HG02759 (cell line): Measurements from ENCODE around the gene CHST10.
"Not testable (repeated sequence)": the region's sequence is repeated elsewhere in the genome, so short reads cannot be mapped to it uniquely, and the experiment has no call there.

Source experiments
- ATAC-seq: cut with Tn5 transposase; IDR thresholded peaks from one replicate; pipeline ENCODE4 v1.9.1; 2021; ENCODE audit warnings: mild to moderate bottlenecking, moderate library complexity; ENCODE audit not compliant: unreplicated experiment

The CHST10 gene, protein sequence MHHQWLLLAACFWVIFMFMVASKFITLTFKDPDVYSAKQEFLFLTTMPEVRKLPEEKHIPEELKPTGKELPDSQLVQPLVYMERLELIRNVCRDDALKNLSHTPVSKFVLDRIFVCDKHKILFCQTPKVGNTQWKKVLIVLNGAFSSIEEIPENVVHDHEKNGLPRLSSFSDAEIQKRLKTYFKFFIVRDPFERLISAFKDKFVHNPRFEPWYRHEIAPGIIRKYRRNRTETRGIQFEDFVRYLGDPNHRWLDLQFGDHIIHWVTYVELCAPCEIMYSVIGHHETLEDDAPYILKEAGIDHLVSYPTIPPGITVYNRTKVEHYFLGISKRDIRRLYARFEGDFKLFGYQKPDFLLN

DNA sequence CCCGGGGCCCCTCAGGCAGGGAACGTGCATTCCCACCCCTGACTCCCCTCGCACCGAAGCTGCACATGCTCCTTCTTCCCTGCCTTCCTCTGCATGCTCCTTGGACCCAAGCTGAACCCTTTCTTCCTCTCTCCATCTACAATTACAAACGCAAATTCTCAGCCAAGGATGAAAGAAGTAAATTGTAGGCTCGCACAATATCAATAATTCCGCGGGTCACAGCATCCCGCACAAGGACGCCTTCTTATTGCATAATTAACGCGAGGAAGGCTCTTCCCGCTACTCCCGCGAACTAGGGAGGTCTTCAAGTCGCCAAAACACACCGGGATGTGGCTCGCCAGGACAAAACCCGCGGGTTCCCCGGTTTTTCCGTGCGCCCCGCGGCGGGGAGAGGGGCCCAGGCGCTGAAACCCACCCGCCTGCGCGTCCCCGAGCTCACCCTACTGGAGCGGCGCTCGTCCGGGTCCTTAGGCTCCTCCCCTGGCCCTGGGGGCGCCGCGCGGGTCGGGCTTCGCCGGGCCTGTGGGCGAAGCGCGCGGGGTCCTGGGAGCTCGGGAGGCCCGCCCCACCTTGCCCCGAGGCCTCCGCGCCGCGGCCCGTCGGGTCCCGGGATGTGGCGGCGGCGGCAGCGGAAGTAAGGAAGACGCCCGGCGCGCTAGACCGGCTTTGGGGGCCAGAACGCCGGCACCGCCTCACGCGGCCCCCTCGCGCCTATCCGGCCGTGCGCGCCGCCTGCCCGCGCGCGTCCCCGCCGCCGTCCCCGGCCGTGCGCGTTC lies at the start of gene CHST10:
Gene CHST10 (minus strand): TSS at position 734 of the 776 bp plus-strand sequence. CDS start 10,993 bp downstream, outside the sequence.
- ATAC-seq, result peak; percentile 93

DNA sequence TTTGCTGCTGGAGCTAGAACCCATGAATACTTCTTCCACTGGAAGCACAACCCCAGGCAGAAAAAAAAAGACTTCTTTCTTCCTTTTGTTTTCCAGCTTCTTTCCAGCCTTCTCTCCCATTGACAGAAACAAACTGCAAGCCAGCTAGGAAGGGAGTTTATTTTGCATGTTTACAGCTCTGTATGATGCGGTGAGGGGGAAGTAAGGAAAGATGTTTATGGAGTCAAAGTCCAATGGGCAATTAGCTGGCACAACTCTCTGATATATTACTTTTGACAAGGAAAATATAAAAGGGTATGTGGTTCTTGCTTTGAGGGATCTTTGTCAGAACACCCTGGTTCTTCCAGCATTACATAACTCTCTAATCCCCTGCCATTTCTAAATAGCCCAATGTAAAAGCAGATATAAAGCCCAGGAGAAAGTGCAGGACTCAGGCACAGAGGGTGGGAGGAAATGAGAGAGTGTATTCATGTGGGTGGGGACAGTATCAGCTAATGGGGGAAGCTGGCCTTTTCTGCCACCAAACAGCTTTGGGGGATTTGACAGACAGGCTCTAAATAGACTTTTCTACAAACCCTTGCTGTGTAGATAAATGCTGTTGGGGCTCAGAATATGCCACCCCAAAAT lies 43.5 kb upstream of the CHST10 start:
- no peak for ATAC-seq

DNA sequence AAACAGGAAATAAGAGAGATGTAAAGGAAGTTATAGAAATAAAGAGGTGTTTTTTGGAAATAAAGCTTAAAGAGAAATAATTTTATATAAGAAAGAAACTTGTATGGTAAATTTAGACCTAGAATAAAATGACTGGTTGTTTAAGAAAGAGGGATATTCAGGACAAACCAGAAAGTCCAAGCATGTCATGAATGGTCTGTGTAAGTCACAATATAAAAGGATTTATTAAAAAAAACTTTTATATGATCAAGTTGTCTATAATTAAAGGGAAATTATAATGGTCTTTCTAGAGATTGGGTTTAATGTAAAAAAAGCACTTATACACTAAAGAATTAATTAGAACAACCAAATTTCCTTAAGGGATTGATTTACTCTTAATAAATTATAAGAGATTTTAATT lies 38.9 kb upstream of the CHST10 start:
- not testable (repeated sequence) for ATAC-seq

DNA sequence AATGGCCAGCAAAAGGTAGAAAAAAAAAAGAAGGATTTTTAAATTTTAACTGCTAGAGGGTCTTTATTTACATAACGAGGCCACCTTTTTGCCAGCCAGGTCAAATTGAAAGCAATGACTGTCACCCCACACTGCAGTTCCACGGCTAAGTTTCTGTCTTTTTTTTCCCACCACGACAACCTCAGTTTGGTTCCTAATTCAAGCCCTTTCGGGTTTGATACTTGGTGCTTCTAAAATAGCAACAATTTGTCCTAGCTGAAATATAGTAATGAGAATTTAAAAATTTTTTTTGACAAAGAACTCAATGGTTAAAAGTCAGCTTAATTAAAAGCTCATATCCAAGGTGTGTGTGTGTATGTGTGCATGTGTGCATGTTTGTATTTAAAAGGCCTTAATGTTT lies 36.4 kb upstream of the CHST10 start:
- ATAC-seq, result no peak

DNA sequence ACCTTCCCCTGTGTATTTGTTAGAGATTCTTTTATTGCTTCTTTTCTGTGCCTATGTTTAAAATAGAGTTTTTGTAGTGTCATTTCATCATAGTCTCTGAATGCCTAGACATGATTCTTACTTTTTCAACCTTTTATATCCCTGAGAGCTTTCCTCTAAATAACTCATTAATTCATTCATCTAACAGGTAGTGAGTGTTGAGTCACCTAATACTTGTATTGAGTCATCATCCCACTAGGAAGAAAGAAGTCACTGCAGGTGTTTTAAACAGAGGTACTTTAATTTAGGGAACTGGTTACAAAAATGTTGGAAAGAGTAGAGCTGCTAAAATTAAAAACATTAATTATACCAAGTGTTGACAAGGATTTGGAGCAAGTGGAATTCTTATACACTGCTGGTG lies 34.3 kb upstream of the CHST10 start:
- no peak for ATAC-seq

DNA sequence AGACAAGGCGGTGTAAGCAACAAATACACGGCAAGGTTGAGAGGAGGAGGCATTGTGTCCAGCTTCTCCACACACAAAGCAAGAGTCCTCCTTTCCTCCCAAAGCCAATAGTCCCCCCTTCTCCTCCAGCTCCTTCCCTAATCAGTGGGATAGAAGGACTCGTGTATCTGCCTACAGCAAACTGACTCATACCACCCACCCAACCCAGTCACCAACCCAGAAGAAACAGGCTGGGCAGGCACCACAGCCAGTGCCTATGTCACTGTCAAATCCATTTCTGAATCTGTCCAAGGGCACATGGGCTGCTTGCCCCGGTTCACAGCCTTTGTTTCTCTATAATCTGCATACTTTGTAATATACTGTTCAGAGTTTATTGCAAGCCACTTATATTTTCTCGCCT lies 33.6 kb upstream of the CHST10 start:
- ATAC-seq, result no peak

DNA sequence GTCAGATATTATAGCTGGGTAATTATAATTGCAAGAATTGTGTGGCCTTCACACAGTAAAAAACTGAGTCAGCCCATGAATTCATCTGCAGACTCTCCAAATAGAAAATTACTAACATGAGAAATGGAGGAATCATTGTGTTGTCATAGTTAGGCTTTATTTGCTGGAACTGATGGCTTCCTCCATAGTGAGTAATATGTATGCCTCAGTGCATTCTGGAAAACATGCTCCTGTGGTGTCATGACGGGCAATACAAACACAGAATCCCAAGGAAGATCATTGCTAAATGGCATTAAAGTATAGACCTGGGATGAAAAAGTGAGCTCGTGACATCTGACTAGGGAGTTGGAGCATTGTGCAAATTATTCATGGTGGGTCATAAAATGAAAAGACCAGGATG lies 29.2 kb upstream of the CHST10 start:
- no peak for ATAC-seq

DNA sequence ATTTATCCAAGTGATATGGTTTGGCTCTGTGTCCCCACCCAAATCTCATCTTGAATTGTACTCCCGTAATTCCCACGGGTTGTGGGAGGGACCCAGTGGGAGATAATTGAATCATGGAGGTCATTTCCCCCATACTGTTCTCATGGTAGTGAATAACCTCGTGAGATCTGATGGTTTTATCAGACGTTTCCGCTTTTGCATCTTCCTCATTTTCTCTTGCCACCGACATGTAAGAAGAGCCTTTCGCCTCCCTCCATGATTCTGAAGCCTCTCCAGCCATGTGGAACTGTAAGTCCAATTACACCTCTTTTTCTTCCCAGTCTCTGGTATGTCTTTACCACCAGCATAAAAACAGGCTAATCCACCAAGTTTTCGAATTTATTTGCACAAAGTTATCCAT lies 20.3 kb upstream of the CHST10 start:
- no peak for ATAC-seq

DNA sequence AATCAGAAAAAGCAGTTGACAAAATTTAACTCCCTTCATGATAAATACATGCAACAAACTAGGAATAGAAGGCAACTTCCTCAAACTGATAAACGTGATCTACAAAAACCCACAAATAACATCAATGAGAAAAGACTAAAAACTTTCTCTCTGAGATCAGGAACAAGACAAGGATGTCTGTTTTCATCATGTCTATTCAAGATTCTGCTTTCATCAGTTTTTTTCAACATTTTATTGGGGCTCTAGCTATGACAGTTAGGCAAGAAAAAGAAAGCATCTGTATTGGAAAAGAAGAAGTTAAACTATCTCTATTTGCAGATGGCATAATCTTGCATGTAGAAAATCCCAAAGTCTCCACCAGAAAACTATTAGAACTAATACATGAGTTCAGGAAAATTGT lies 12.3 kb upstream of the CHST10 start:
- no peak for ATAC-seq

DNA sequence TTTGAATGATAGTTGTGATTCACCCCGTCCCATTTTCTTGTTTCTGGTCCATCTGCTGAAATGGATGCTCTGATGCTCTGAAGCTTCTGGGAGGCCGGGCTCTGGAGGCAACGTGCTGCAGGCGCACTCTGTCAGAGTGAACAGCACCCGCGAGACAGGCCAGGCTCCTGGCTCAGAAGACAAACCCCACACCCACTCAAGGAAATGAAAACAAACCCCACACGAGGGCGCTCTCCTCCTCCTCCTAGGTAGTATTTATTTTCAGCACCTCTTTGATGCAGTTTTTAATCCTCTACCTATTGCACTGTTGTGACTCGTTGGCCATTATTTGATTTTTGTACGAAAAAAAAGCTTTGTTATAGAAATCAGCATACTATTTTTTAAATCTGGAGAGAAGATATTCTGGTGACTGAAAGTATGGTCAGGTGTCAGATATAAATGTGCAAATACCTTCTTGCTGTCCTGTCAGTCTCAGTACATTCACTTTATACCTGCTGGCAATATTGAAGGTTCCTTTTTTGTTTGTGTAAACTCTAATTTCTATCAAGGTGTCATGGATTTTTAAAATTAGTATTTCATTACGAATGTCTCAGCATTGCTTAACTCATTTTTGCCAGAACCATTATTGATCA lies 10.3 kb upstream of the CHST10 start:
- peak; percentile 48 for ATAC-seq

DNA sequence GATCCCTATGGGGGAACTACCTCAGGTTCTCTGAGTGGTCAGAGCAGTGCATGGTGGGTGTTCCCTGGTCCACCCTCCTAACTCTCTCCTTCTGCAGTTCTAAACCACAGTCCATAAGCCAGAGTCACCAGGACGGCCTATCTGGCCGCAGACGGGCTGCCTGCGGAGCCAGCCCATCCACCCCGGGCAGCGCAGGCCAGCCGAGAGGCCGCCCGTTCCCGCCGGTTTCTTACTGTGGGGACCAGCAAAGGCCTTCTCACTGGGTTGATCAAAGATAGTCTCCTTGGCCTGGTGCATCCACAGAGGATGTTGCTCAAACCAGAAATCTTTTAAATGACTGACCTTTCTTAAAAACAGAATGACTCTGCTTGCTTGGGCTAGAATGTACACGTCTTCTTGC lies 9.6 kb upstream of the CHST10 start:
- no peak for ATAC-seq

DNA sequence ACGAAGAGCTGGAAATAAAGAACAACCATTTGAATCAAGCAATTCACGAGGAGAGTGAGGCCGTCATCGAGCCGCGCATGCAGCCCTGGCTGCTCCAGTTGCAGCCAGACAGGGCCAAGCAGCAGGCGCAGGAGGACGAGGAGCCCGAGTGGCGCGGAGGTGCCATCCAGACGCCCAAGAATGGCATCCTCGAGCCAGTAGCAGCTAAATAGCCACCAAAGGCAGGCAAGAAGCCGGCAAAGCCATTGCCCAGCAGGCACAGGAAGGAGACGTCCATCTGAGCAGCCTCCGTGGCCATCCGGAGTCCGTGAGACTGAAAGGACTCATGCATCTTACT lies 8.9 kb upstream of the CHST10 start:
- no peak for ATAC-seq

DNA sequence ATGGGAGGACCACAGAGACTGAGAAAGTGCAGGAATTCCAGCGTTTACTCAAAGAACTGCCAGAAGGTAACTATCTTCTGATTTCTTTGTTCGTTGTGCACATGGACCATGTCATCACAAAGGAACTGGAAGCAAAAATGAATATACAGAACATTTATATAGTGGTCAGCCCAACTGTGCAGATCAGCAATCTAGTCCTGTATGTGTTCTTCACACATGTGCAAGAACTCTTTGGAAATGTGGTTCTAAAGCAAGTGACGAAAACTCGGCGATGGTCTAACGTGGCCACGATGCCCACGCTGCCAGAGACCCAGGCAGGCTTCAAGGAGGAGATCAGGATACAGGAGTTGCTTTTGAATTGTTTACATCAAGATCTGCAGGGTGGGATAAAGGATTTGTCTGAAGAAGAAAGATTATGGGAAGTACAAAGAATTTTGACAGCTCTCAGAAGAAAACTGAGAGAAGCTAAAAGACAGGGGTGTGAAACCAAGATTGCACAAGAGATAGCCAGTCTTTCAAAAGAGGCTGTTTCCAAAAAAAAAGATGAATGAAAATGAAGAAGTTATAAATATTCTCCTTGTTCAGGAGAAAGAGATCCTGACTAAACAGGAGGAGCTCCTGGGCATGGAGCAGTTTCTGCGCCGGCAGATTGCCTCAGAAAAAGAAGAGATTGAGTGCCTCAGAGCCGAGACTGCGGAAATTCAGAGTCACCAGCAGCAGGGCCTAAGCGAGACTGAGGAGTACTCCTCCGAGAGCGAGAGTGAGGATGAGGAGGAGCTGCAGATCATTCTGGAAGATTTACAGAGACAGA lies 8.3 kb upstream of the CHST10 start:
- ATAC-seq, result no peak

DNA sequence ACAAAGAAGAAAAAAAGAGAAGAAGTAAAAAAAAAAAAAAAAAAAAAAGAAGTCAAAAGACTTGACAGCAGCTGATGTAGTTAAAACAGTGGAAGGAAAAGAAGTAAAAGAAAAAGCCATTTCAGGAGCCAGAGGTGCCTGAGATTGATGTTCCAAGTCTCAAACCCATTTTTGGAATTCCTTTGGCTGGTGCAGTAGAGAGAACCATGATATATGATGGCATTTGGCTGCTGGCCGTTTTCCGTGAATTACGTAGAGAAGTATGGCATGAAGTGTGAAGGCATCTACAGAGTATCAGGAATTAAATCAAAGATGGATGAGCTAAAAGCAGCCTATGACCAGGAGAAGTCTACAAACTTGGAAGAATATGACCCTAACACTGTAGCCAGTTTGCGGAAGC lies 7.6 kb upstream of the CHST10 start:
- no peak for ATAC-seq

DNA sequence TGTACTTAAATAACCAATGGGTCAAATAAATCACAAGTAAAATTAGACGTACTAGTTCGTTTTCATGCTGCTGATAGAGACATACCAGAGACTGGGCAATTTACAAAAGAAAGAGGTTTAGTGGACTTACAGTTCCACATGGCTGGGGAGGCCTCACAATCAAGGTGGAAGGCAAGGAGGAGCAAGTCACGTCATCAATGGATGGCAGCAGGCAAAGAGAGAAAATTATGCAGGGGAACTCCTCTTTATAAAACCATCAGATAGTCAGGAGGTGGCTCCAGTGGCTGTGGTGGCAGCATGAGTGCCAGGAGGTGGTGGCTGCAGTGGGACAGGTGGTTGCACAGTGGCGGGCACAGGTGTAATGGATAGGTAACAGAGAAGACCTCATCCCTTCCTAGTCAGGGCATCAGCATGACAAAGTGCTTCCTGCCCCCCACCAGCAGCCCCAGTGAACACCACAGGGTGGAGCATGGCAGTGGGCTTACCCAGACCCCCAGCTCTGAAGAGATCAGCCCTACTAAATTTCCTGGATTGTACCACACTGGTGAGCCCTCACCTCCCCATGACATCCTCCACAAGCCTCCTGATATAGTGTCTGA lies 6.9 kb upstream of the CHST10 start:
- ATAC-seq, result no peak

DNA sequence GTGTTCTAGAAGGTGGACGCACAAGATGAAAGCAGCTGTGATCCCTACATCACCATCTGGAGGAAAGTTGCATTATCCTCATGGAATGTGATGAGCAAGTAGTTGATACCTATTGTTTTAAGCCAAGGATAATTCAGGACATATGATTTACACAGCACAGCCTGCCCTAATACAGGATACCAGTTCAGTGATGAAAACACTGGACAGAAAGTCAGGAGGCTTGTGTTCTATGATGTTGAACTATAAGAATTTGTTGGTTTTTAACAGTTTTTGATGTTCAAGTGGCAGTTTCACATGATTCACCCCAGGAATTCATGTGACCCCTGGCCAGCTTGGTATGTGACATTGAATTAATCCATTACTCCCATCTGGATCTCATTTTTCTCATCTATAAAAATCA lies 6.2 kb upstream of the CHST10 start:
- ATAC-seq, result no peak

DNA sequence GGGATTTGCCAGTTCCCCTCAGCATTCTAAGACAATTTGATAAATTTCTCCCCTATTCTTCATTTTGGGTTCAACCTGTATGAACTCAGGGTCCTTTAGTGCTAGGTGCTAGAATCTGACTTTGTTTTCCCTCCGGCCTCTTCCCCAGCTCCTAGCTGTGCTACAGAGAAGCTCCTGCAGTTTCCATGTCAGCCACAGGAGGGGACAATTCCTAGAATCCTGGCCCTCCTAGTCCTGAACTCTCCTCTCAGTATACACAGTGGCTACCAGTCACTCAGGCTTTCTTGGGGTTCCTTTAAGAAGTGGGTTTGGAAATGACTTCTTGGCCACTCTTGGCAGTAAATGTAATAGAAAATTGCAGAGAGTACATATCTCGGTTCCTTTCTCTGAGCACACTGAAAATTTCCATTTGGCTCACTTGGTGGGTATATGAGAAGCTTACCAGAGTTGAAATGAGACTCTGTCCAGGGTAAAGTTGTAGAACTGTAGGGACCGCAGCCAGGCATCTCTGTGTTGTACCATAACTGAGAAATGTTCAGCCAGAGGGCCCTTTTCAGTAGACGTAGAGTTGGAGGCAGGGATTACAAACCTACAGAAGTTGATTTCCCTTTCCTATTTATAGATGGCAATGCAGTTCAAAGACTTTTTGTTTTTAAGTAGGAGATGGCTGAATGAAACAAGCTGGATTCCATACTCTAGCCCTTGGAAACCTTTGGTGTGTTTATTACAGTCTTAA lies 5.0 kb upstream of the CHST10 start:
- no peak for ATAC-seq

DNA sequence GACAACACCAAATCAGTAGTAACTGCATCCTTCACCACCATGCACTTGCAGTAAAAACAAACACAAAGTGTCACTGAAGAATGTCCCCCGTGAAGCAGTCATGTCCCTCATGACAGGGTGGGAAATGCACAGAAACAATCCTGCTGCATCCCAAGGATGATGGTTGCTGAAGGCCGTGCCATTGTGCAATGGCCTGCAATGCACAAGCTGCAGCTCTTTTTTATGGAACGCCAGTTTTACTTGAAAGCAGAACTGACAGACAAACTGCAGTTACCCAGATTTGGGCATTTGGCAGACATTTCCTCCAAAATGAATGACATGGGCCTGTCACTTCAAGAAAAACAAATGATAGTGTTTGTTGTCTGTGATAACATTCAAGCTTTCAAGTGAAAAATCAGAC lies 2.4 kb upstream of the CHST10 start:
- no peak for ATAC-seq

DNA sequence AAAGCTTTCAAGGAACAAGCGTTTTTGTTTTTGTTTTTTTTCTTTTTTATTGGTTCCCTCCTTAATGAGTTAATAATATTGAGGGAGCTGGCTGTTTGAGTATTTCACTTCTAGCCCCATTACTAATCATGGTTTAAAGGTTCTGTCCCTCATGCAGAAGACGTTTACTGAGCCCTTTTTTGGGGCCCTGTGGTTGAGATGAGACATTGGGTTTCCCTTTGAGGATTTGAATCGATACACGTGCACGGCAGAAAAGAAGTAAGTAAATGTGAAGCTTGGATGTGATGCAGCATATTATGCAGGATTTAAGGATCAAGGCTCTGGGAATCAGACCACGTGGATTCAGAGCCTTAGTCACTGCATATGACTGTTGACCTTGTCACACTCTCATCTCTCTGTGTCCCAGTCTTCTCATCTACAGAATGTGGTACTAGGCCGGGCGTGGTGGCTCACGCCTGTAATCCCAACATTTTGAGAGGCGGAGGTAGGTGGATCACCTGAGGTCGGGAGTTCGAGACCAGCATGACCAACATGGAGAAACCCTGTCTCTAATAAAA lies 1.0 kb upstream of the CHST10 start:
- no peak for ATAC-seq
